H9 (cell line): ENCODE measurements around the gene WFDC2. TPM values are rescaled to one million over a fixed set of nuclear protein-coding genes. Genes with fewer than 3 reads are reported as not detected.

Experiments used
- DNase-seq: peaks from one replicate; pipeline ENCODE4 v3.0.0-alpha.2; 2017
- H2AFZ ChIP-seq: one replicate; pipeline ENCODE4 v1.6.1; 2013; ENCODE audit warnings: mild to moderate bottlenecking, low read length, control low read depth, moderate library complexity
- H2AK5ac ChIP-seq: 2 replicates; pipeline ENCODE4 v1.6.1; 2013; ENCODE audit warnings: low read length, control low read depth, mixed read lengths; ENCODE audit not compliant: insufficient read length
- H2BK120ac ChIP-seq: one replicate; pipeline ENCODE4 v1.6.1; 2013; ENCODE audit warnings: low read depth, mild to moderate bottlenecking, low read length, control low read depth, inconsistent platforms; ENCODE audit not compliant: poor library complexity, severe bottlenecking
- H2BK12ac ChIP-seq: 2 replicates; pipeline ENCODE4 v1.6.1; 2013; ENCODE audit warnings: low read length, control low read depth, mixed read lengths, low read depth; ENCODE audit not compliant: insufficient read length
- H2BK15ac ChIP-seq: 2 replicates; pipeline ENCODE4 v1.6.1; 2013; ENCODE audit warnings: low read depth, low read length, control low read depth
- H2BK20ac ChIP-seq: one replicate; pipeline ENCODE4 v1.6.1; 2013; ENCODE audit warnings: low read depth, mild to moderate bottlenecking, low read length, control low read depth, inconsistent platforms; ENCODE audit not compliant: poor library complexity, severe bottlenecking
- H2BK5ac ChIP-seq: 2 replicates; pipeline ENCODE4 v1.6.1; 2013; ENCODE audit warnings: low read length, control low read depth, mixed read lengths; ENCODE audit not compliant: insufficient read length
- H3K14ac ChIP-seq: 2 replicates; pipeline ENCODE4 v1.6.1; 2013; ENCODE audit warnings: low read length, control low read depth; ENCODE audit not compliant: insufficient read depth
- H3K18ac ChIP-seq: 2 replicates; pipeline ENCODE4 v1.6.1; 2013; ENCODE audit warnings: low read depth, mild to moderate bottlenecking, mixed read lengths, low read length, control low read depth; ENCODE audit not compliant: insufficient read length
- H3K23ac ChIP-seq: 2 replicates; pipeline ENCODE4 v1.6.1; 2013; ENCODE audit warnings: low read length, control low read depth, mixed read lengths, low read depth; ENCODE audit not compliant: insufficient read length
- H3K23me2 ChIP-seq: 2 replicates; pipeline ENCODE4 v1.6.1; 2013; ENCODE audit warnings: low read depth, mild to moderate bottlenecking, mixed read lengths, low read length, control low read depth; ENCODE audit not compliant: insufficient read length, poor library complexity, severe bottlenecking
- H3K27ac ChIP-seq: 2 replicates; pipeline ENCODE4 v1.5.1; 2013; ENCODE audit warnings: low read length, control low read depth, mixed read lengths, low read depth; ENCODE audit not compliant: insufficient read length
- H3K27me3 ChIP-seq: 2 replicates; pipeline ENCODE4 v1.6.1; 2013; ENCODE audit warnings: low read length, control low read depth, inconsistent platforms; ENCODE audit not compliant: insufficient read depth
- H3K4ac ChIP-seq: 2 replicates; pipeline ENCODE4 v1.6.1; 2013; ENCODE audit warnings: low read depth, mild to moderate bottlenecking, control low read depth, inconsistent platforms, low read length, moderate library complexity
- H3K4me1 ChIP-seq: 2 replicates; pipeline ENCODE4 v1.6.1; 2013; ENCODE audit warnings: low read length, control low read depth, inconsistent platforms; ENCODE audit not compliant: insufficient read depth
- H3K4me2 ChIP-seq: 2 replicates; pipeline ENCODE4 v1.6.1; 2013; ENCODE audit warnings: low read length, control low read depth, mixed read lengths; ENCODE audit not compliant: insufficient read length, insufficient read depth
- H3K56ac ChIP-seq: 2 replicates; pipeline ENCODE4 v1.6.1; 2013; ENCODE audit warnings: low read depth, mild to moderate bottlenecking, mixed read lengths, low read length, control low read depth; ENCODE audit not compliant: insufficient read length
- H3K79me1 ChIP-seq: 2 replicates; pipeline ENCODE4 v1.6.1; 2013; ENCODE audit warnings: low read depth, mild to moderate bottlenecking, moderate library complexity, low read length, control low read depth, inconsistent platforms; ENCODE audit not compliant: insufficient read depth, poor library complexity, severe bottlenecking
- H3K79me2 ChIP-seq: 2 replicates; pipeline ENCODE4 v1.6.1; 2013; ENCODE audit warnings: low read length, control low read depth, inconsistent platforms; ENCODE audit not compliant: insufficient read depth
- H3K9ac ChIP-seq: 2 replicates; pipeline ENCODE4 v1.6.1; 2013; ENCODE audit warnings: low read length, control low read depth, mixed read lengths; ENCODE audit not compliant: insufficient read length; ENCODE audit errors: extremely low read depth
- H3K9me3 ChIP-seq: one replicate; pipeline ENCODE4 v1.6.1; 2013; ENCODE audit warnings: low read depth, low read length, inconsistent platforms; ENCODE audit not compliant: control insufficient read depth
- H3T11ph ChIP-seq: one replicate; pipeline ENCODE4 v1.6.1; 2013; ENCODE audit warnings: mild to moderate bottlenecking, low read length, control low read depth, inconsistent platforms
- H4K20me1 ChIP-seq: one replicate; pipeline ENCODE4 v1.6.1; 2013; ENCODE audit not compliant: control insufficient read depth, insufficient read length, insufficient read depth
- H4K5ac ChIP-seq: 2 replicates; pipeline ENCODE4 v1.6.1; 2013; ENCODE audit warnings: low read depth, mild to moderate bottlenecking, mixed read lengths, low read length, control low read depth; ENCODE audit not compliant: insufficient read length
- H4K8ac ChIP-seq: replicated peaks from 2 replicates; pipeline ENCODE4 v1.6.1; 2013; ENCODE audit warnings: low read length, control low read depth, mixed read lengths, low read depth; ENCODE audit not compliant: insufficient read length
- H4K91ac ChIP-seq: 2 replicates; pipeline ENCODE4 v1.6.1; 2013; ENCODE audit warnings: low read depth, mild to moderate bottlenecking, moderate library complexity, mixed read lengths, low read length, control low read depth; ENCODE audit not compliant: insufficient read length
- H3K27ac Mint-ChIP-seq, 3 experiments: 2 replicates in 2 of 3; 3 replicates in 1 of 3; pipeline ENCODE4 v1.8.0; 2020 to 2021; ENCODE audit warnings: mixed read lengths in 3 of 3, mild to moderate bottlenecking in 1 of 3, moderate library complexity in 1 of 3
- H3K27me3 Mint-ChIP-seq: 2 replicates; pipeline ENCODE4 v1.8.0; 2021; ENCODE audit warnings: low read depth, mild to moderate bottlenecking, moderate library complexity, mixed read lengths
- H3K36me3 Mint-ChIP-seq, 3 experiments: 2 replicates in 2 of 3; 3 replicates in 1 of 3; pipeline ENCODE4 v1.8.0; 2020 to 2021; ENCODE audit warnings: low read depth in 3 of 3, mixed read lengths in 3 of 3; ENCODE audit not compliant: insufficient read depth in 1 of 3
- H3K4me1 Mint-ChIP-seq, 2 experiments: 2 replicates each; pipeline ENCODE4 v1.8.0; 2020; ENCODE audit warnings: mixed read lengths in 2 of 2
- H3K4me3 Mint-ChIP-seq, 2 experiments: 2 replicates in 1 of 2; 3 replicates in 1 of 2; pipeline ENCODE4 v1.8.0; 2020 to 2021; ENCODE audit warnings: mild to moderate bottlenecking in 2 of 2, mixed read lengths in 2 of 2, moderate library complexity in 1 of 2
- H3K9me3 Mint-ChIP-seq, 2 experiments: 2 replicates in 1 of 2; 3 replicates in 1 of 2; pipeline ENCODE4 v1.8.0; 2020; ENCODE audit warnings: mild to moderate bottlenecking in 2 of 2, mixed read lengths in 2 of 2, moderate library complexity in 1 of 2
- CTCF ChIP-seq: fragments of 200-600 bp; sonication (generic); conservative IDR thresholded peaks from 3 replicates; pipeline ENCODE4 v1.8.0; 2021; ENCODE audit warnings: antibody characterized with exemption, mild to moderate bottlenecking
- WGBS: extraction: QIAGEN DNeasy Blood & Tissue Kit; methylation state at CpG from one replicate; pipeline ENCODE4 v1.1.7; 2013; ENCODE audit warnings: missing lambda C conversion rate, low lambda C conversion rate, mixed read lengths; ENCODE audit not compliant: insufficient read length; ENCODE audit errors: extremely low coverage; 5-methylcytosine and 5-hydroxymethylcytosine counted together
- total RNA-seq: library from RNA; stranded (reverse); gene quantifications from 2 replicates; pipeline ENCODE4 v1.2.1, GENCODE V29; 2021

Gene WFDC2
- total RNA-seq, 1 experiment from 2014 or later: 57.1 TPM

GRCh38 chr20:45433976-45434375, 35.6 kb upstream of the WFDC2 start:
- Histone ChIP-seq H3K79me2 (no peaks in the 10 kb centered on the region), H3K18ac (no peak overlapping the region), H3K56ac (no peak overlapping the region), H3K27me3 (no peaks in the 10 kb centered on the region), H3K23ac (no peak overlapping the region), H2BK20ac (no peak overlapping the region), H4K8ac (no peak overlapping the region), H4K5ac (no peak overlapping the region), H3K23me2 (no peaks in the 10 kb centered on the region), H2AK5ac (no peak overlapping the region), H3K9me3 (no peaks in the 10 kb centered on the region), H4K91ac (no peak overlapping the region), H2BK12ac (no peak overlapping the region), H2BK5ac (no peak overlapping the region), H3T11ph (no peak overlapping the region), H3K4ac (no peak overlapping the region), H3K4me1 (no peaks in the 10 kb centered on the region), H3K27ac (no peak overlapping the region), H2AFZ (no peak overlapping the region), H2BK15ac (no peak overlapping the region), H2BK120ac (no peak overlapping the region), H4K20me1 (no peaks in the 10 kb centered on the region), H3K14ac (no peak overlapping the region), H3K79me1 (no peaks in the 10 kb centered on the region), H3K9ac (no peak overlapping the region), H3K4me2 (no peak overlapping the region)
- H3K4me3 Mint-ChIP-seq: no peak overlapping the region
- H3K9me3 Mint-ChIP-seq: no peaks in the 10 kb centered on the region
- no peak for DNase-seq
- H3K36me3 Mint-ChIP-seq: peaks cover 0 to 14% (median 0%) of the 10 kb centered on the region in 3 experiments; a peak in 1 of 7 replicates
- no peak for TF ChIP-seq CTCF
- WGBS: no CpG with 5 or more reads among the region's 4 CpGs
- H3K27me3 Mint-ChIP-seq: peaks cover 2% of the 10 kb centered on the region; the same call in 1 of the 2 replicates
- H3K4me1 Mint-ChIP-seq: peaks cover 10 to 20% of the 10 kb centered on the region in 2 experiments; a peak in 3 of 4 replicates
- no peak overlapping the region for H3K27ac Mint-ChIP-seq
